HepG2 (cell line): ENCODE measurements around the gene P2RY6. TPM values are rescaled to one million over a fixed set of nuclear protein-coding genes. Genes with fewer than 3 reads are reported as not detected.
A peak's percentile ranks its signal among the peaks of the same experiment; 100 is the strongest.

Experiments used
- ARHGAP35 ChIP-seq: sonication (generic); formaldehyde crosslinking; IDR thresholded peaks from 2 replicates; pipeline ENCODE4 v1.9.0; 2022; ENCODE audit warnings: mild to moderate bottlenecking, inconsistent platforms, moderate library complexity, missing genetic modification reagents, borderline replicate concordance
- CBFB ChIP-seq: sonication (generic); formaldehyde crosslinking; IDR thresholded peaks from 2 replicates; pipeline ENCODE4 v1.4.0; 2020; ENCODE audit warnings: missing genetic modification reagents
- HDAC1 ChIP-seq: sonication (generic); formaldehyde crosslinking; IDR thresholded peaks from 2 replicates; pipeline ENCODE4 v1.5.1; 2020; ENCODE audit warnings: mild to moderate bottlenecking, missing genetic modification reagents
- HMG20B ChIP-seq: conservative IDR thresholded peaks from 2 replicates; pipeline ENCODE4 v1.6.1; 2016; ENCODE audit warnings: missing genetic modification reagents, missing compliant biosample characterization
- MAZ ChIP-seq, 2 experiments: sonication (generic) in 1 of 2; formaldehyde crosslinking in 1 of 2; IDR thresholded peaks; 2 replicates each; pipeline versions ENCODE4 v1.5.0 to v1.6.1; 2012 to 2020; ENCODE audit warnings: low read depth in 2 of 2, mild to moderate bottlenecking in 2 of 2, borderline replicate concordance in 1 of 2, improper control_type of control experiment in 1 of 2, low read length in 1 of 2, missing genetic modification reagents in 1 of 2, moderate library complexity in 1 of 2
- PATZ1 ChIP-seq: sonication (generic); formaldehyde crosslinking; IDR thresholded peaks from 2 replicates; pipeline ENCODE4 v1.4.0; 2020; ENCODE audit warnings: missing genetic modification reagents
- RNF219 ChIP-seq: sonication (generic); formaldehyde crosslinking; IDR thresholded peaks from 2 replicates; pipeline ENCODE4 v1.5.0; 2020; ENCODE audit warnings: mild to moderate bottlenecking, missing genetic modification reagents
- SETDB1 ChIP-seq: sonication (generic); formaldehyde crosslinking; IDR thresholded peaks from 2 replicates; pipeline ENCODE4 v1.5.1; 2020; ENCODE audit warnings: missing genetic modification reagents, mild to moderate bottlenecking, borderline replicate concordance
- SSRP1 ChIP-seq: IDR thresholded peaks from 2 replicates; pipeline ENCODE4 v1.6.1; 2016; ENCODE audit warnings: control low read depth
- TEAD3 ChIP-seq: optimal IDR thresholded peaks from 2 replicates; pipeline ENCODE3; 2016; ENCODE audit warnings: borderline replicate concordance
- THRA ChIP-seq: sonication (generic); formaldehyde crosslinking; IDR thresholded peaks from 2 replicates; pipeline ENCODE4 v1.4.0; 2020; ENCODE audit warnings: missing genetic modification reagents, borderline replicate concordance
- ZNF17 ChIP-seq: sonication (generic); formaldehyde crosslinking; IDR thresholded peaks from 2 replicates; pipeline ENCODE4 v1.5.0; 2020; ENCODE audit warnings: mild to moderate bottlenecking, missing genetic modification reagents
- ZNF543 ChIP-seq: sonication (generic); formaldehyde crosslinking; IDR thresholded peaks from 2 replicates; pipeline ENCODE4 v1.4.0; 2020; ENCODE audit warnings: mild to moderate bottlenecking, missing genetic modification reagents
- ZNF563 ChIP-seq: sonication (generic); formaldehyde crosslinking; IDR thresholded peaks from 2 replicates; pipeline ENCODE4 v1.8.0; 2022; ENCODE audit warnings: mild to moderate bottlenecking, moderate library complexity, missing genetic modification reagents
- ZNF800 ChIP-seq: sonication (generic); formaldehyde crosslinking; IDR thresholded peaks from 2 replicates; pipeline ENCODE4 v1.4.0; 2020; ENCODE audit warnings: missing genetic modification reagents
- polyA plus RNA-seq, 8 experiments: library from polyadenylated mRNA; depleted of rRNA in 3 of 8; stranded (reverse) in 7 of 8; unstranded in 1 of 8; fragments of >200 nt; fragmentation: Illumina TruSeq in 4 of 8; extraction: Trizol in 4 of 8; gene quantifications; 2 replicates each; pipeline versions ENCODE4 v1.2.1 to v1.2.3, GENCODE V29; 2011 to 2016; ENCODE audit warnings: low read depth in 4 of 8, missing spikeins in 1 of 8, mixed read lengths in 1 of 8; ENCODE audit not compliant: insufficient read depth in 1 of 8
- total RNA-seq, 5 experiments: library from RNA; depleted of rRNA; stranded (reverse); fragments of >200 nt; fragmentation: Illumina TruSeq; extraction: Trizol; gene quantifications; 2 replicates each; pipeline ENCODE4 v1.2.3, GENCODE V29; 2016; ENCODE audit warnings: low read depth in 1 of 5
- TF ChIP-seq, protein P1 (sequence below): sonication (generic); formaldehyde crosslinking; IDR thresholded peaks from 2 replicates; pipeline ENCODE4 v1.4.0; 2020; ENCODE audit warnings: missing genetic modification reagents
- TF ChIP-seq, protein P2 (sequence below): IDR thresholded peaks from 2 replicates; pipeline ENCODE4 v1.6.1; 2018; ENCODE audit warnings: missing genetic modification reagents, mild to moderate bottlenecking, missing compliant biosample characterization

Gene P2RY6
- total and polyA plus RNA-seq, 2 of the 13 experiments (the other 11 are each of a cell fraction or from before 2014, with no cell fraction given) = 0.09 to 0.29 TPM

DNA sequence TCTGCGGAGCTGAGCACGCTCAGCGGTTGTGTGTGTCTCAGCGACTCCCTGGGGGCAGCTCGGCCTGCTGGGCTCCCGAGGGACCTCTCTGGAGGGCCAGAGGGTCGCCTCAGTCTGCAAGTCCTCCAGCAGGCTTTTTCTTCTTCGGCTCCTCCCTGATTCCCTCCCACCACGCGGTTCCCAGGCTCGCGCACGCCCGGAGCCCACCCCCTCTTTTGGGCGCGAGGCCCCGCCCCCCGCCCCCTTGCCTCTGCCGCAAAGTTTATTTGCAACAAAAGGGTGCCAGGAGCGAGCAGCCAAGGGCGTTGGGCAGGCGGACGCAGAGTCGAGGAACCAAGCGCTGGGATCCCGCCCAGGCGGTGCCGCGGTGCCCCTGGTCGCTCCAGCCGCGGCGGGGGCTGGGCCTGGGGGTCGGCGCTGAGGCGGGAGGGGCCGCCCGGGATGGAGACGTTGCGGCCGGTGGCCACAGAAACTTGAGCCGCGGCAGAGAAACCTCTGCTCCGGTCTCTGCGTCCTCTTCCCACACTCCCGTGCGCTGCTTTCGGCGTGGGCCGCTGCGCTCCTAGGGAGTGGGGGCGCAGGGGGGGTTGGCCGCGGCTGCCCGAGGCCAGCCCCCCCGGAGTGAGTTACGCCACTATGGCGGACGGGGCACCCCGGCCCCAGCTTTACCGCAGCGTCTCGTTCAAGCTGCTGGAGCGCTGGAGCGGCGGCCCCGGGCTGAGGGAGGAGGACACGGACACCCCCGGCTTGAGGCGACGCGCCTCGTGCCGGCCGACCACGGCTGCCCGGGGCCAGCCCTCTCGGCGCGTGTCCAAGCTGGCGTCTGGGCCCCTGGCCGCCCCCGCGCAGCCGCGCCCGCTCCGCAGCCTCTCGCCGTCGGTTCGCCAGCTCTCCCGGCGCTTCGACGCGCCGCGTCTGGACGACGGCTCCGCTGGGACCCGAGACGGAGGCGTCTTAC, 36.1 kb downstream of the P2RY6 start, which contains the start of gene ARHGEF17 (continued):
- TF ChIP-seq RNF219 (CRISPR knock-in tag) = no peak
- no peak for TF ChIP-seq THRA
- peak; percentile 60; the same call in 1 of the 2 replicates for TF ChIP-seq ZNF563 (CRISPR knock-in tag)
- peak; percentile 26; the same call in 1 of the 2 replicates for TF ChIP-seq ZNF800 (CRISPR knock-in tag)
- no peak for TF ChIP-seq SETDB1 (CRISPR knock-in tag)
- TF ChIP-seq, protein P1, sequence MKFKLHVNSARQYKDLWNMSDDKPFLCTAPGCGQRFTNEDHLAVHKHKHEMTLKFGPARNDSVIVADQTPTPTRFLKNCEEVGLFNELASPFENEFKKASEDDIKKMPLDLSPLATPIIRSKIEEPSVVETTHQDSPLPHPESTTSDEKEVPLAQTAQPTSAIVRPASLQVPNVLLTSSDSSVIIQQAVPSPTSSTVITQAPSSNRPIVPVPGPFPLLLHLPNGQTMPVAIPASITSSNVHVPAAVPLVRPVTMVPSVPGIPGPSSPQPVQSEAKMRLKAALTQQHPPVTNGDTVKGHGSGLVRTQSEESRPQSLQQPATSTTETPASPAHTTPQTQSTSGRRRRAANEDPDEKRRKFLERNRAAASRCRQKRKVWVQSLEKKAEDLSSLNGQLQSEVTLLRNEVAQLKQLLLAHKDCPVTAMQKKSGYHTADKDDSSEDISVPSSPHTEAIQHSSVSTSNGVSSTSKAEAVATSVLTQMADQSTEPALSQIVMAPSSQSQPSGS (CRISPR knock-in tag) = peak; percentile 52; the same call in 1 of the 2 replicates
- TF ChIP-seq PATZ1 (CRISPR knock-in tag) = peak; percentile 97
- TF ChIP-seq SSRP1 (CRISPR knock-in tag) = no peak
- TF ChIP-seq HDAC1 (CRISPR knock-in tag) = peak; percentile 64
- TF ChIP-seq, protein P2, sequence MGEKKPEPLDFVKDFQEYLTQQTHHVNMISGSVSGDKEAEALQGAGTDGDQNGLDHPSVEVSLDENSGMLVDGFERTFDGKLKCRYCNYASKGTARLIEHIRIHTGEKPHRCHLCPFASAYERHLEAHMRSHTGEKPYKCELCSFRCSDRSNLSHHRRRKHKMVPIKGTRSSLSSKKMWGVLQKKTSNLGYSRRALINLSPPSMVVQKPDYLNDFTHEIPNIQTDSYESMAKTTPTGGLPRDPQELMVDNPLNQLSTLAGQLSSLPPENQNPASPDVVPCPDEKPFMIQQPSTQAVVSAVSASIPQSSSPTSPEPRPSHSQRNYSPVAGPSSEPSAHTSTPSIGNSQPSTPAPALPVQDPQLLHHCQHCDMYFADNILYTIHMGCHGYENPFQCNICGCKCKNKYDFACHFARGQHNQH (CRISPR knock-in tag) = no peak; the same call in 1 of the 2 replicates
- no peak for TF ChIP-seq HMG20B (CRISPR knock-in tag)
- TF ChIP-seq ZNF17 (CRISPR knock-in tag) = no peak
- TF ChIP-seq MAZ (IDR thresholded peaks at IDR 0.05; ENCODE audit: borderline replicate concordance, low read depth, low read length) = 0 out of 2 replicates have a peak, but pooled peaks have one; percentile 23
- TF ChIP-seq MAZ (CRISPR knock-in tag; IDR thresholded peaks at IDR 0.05; ENCODE audit: low read depth) = peak; percentile 62
- no peak for TF ChIP-seq ZNF543 (CRISPR knock-in tag)
- no peak for TF ChIP-seq TEAD3 (CRISPR knock-in tag)
- TF ChIP-seq CBFB (CRISPR knock-in tag) = no peak
- TF ChIP-seq ARHGAP35 (CRISPR knock-in tag) = no peak
